GM12875 (cell line): ENCODE measurements around the gene TSSK6.
A peak's percentile ranks its signal among the peaks of the same experiment; 100 is the strongest.

Experiments used
- H3K4me3 ChIP-seq: one replicate; pipeline ENCODE4 v1.5.1; 2011; ENCODE audit warnings: low read depth, low read length, control low read depth
- CTCF ChIP-seq: IDR thresholded peaks from 2 replicates; pipeline ENCODE4 v1.5.1; 2011; ENCODE audit warnings: low read depth, mild to moderate bottlenecking, control low read depth, inconsistent platforms, low read length, moderate library complexity, borderline replicate concordance; ENCODE audit not compliant: insufficient read depth

Gene TSSK6

GRCh38 chr19:19544257-19544953 lies 29.1 kb upstream of the TSSK6 start:
- TF ChIP-seq CTCF, result no peak
- no peak overlapping the region for H3K4me3 ChIP-seq

GRCh38 chr19:19543640-19544039 lies 28.3 kb upstream of the TSSK6 start:
- H3K4me3 ChIP-seq, result no peak overlapping the region
- no peak for TF ChIP-seq CTCF

- TF ChIP-seq CTCF, result no peak
- no peak overlapping the region for H3K4me3 ChIP-seq
These were observed 27.8 kb upstream of the TSSK6 start for GRCh38 chr19:19543101-19543500.

GRCh38 chr19:19542507-19542906 lies 27.2 kb upstream of the TSSK6 start:
- no peak for TF ChIP-seq CTCF
- H3K4me3 ChIP-seq, result no peak overlapping the region

GRCh38 chr19:19541616-19542015 lies 26.3 kb upstream of the TSSK6 start:
- TF ChIP-seq CTCF, result no peak

GRCh38 chr19:19540715-19541515 lies 25.6 kb upstream of the TSSK6 start:
- no peak for TF ChIP-seq CTCF
- peak overlapping the region; percentile 11 for H3K4me3 ChIP-seq

More at GRCh38 chr19:19541616-19542015, 26.3 kb upstream of the TSSK6 start:
- H3K4me3 ChIP-seq, result no peak overlapping the region
